ENCODE measurements around the gene SOAT2. TPM values are rescaled to one million over a fixed set of nuclear protein-coding genes. Genes with fewer than 3 reads are reported as not detected.

SOAT2 gene
- total RNA-seq, 1 donor from 2014 or later = not detected

GRCh38 chr12:53115891-53116648 is 12.8 kb downstream of the SOAT2 start:
- H3K4me2 ChIP-seq = no peak overlapping the region
- Mint-ChIP-seq H3K27ac (no peak overlapping the region), H3K4me3 (no peak overlapping the region), H3K9me3 (no peaks in the 10 kb centered on the region), H3K27me3 (ENCODE audit: insufficient read depth, low read depth) (peaks cover 14% of the 10 kb centered on the region), H3K36me3 (no peaks in the 10 kb centered on the region), H3K4me1 (peaks cover 5% of the 10 kb centered on the region)
- TF ChIP-seq, protein P1, sequence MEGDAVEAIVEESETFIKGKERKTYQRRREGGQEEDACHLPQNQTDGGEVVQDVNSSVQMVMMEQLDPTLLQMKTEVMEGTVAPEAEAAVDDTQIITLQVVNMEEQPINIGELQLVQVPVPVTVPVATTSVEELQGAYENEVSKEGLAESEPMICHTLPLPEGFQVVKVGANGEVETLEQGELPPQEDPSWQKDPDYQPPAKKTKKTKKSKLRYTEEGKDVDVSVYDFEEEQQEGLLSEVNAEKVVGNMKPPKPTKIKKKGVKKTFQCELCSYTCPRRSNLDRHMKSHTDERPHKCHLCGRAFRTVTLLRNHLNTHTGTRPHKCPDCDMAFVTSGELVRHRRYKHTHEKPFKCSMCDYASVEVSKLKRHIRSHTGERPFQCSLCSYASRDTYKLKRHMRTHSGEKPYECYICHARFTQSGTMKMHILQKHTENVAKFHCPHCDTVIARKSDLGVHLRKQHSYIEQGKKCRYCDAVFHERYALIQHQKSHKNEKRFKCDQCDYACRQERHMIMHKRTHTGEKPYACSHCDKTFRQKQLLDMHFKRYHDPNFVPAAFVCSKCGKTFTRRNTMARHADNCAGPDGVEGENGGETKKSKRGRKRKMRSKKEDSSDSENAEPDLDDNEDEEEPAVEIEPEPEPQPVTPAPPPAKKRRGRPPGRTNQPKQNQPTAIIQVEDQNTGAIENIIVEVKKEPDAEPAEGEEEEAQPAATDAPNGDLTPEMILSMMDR (IDR thresholded peaks at IDR 0.05) = no peak
- TF ChIP-seq EZH2phosphoT487 (IDR thresholded peaks at IDR 0.05) (no peak), EZH2 (IDR thresholded peaks at IDR 0.05) (no peak)
- H3K27ac ChIP-seq = no peak overlapping the region
- no peaks in the 10 kb centered on the region for H3K36me3 ChIP-seq
- no peak overlapping the region for H3K9ac ChIP-seq
- no peaks in the 10 kb centered on the region for H3K9me3 ChIP-seq (ENCODE audit: low read depth)
- H3K27me3 ChIP-seq = no peaks in the 10 kb centered on the region
- H3K4me3 ChIP-seq = no peak overlapping the region
- peaks cover 11% of the 10 kb centered on the region for H3K4me1 ChIP-seq
- no peaks in the 10 kb centered on the region for H4K20me1 ChIP-seq (ENCODE audit: low read depth)
- H3K79me2 ChIP-seq (ENCODE audit: low read depth) = no peaks in the 10 kb centered on the region
- peaks cover 17% of the 10 kb centered on the region for H3F3A ChIP-seq (ENCODE audit: low read depth)
- DNase-seq (ENCODE audit: low spot score) = no peak
- no peak overlapping the region for H2AFZ ChIP-seq (replicated peaks)

- H3K36me3 Mint-ChIP-seq = no peaks in the 10 kb centered on the region
- H2AFZ ChIP-seq (replicated peaks) = no peak overlapping the region
- no peaks in the 10 kb centered on the region for H3K79me2 ChIP-seq (ENCODE audit: low read depth)
- H3K4me3 Mint-ChIP-seq = no peak overlapping the region
- no peaks in the 10 kb centered on the region for H4K20me1 ChIP-seq (ENCODE audit: low read depth)
- H3K9me3 ChIP-seq (ENCODE audit: low read depth) = no peaks in the 10 kb centered on the region
- H3K4me2 ChIP-seq = no peak overlapping the region
- no peak overlapping the region for H3K27ac Mint-ChIP-seq
- DNase-seq (ENCODE audit: low spot score) = no peak
- H3F3A ChIP-seq (ENCODE audit: low read depth) = peaks cover 10% of the 10 kb centered on the region
- peaks cover 2% of the 10 kb centered on the region for H3K9me3 Mint-ChIP-seq
- H3K4me1 ChIP-seq = peaks cover 5% of the 10 kb centered on the region
- no peak overlapping the region for H3K9ac ChIP-seq
- H3K36me3 ChIP-seq = no peaks in the 10 kb centered on the region
- no peak overlapping the region for H3K4me3 ChIP-seq
- H3K4me1 Mint-ChIP-seq = peaks cover 9% of the 10 kb centered on the region
- peaks cover under 1% of the 10 kb centered on the region for H3K27me3 ChIP-seq
- H3K27ac ChIP-seq = no peak overlapping the region
- H3K27me3 Mint-ChIP-seq (ENCODE audit: insufficient read depth, low read depth) = peaks cover 21% of the 10 kb centered on the region
- TF ChIP-seq EZH2phosphoT487 (IDR thresholded peaks at IDR 0.05) = no peak
- TF ChIP-seq EZH2 (IDR thresholded peaks at IDR 0.05) = no peak
- TF ChIP-seq, protein P1 (IDR thresholded peaks at IDR 0.05) = no peak
Measured at GRCh38 chr12:53118751-53119300, 15.5 kb downstream of the SOAT2 start.

DNA sequence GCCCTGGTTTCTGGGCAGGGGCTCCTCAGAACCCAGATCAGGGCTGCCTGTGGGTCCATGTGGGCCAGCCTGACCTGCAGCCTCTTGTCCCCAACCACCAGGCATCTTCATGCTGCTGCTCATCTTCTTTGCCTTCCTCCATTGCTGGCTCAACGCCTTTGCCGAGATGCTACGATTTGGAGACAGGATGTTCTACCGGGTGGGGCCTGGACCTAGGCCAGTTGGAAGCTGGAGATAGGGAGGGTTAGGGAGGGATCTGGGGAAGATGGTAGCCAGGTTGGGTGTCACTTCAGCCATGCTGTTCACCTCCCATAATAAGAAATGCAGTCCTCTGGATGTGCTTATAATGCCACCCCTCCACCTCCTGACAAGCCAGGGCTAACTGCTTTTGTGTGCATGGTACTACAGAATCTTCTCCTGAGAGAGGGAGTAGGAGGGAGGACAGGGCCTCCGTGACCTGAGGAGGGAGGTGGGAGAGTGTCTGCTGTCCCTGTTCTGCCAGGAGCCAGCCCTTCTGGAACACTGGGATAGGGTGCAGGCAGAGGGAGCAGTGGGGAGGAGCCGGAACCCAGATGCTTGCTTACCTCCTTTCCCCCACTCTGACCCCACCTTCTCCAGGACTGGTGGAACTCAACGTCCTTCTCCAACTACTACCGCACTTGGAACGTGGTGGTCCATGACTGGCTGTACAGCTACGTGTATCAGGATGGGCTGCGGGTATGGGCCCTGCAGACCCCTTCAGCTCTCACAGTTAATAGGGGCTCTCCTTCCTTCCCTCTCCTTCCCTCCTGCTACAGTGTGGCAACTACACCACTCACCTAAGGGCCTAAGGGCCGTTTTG is 17.6 kb downstream of the SOAT2 start:
- H3K4me3 Mint-ChIP-seq = no peak overlapping the region
- Histone ChIP-seq H3K36me3 (no peaks in the 10 kb centered on the region), H3K4me2 (no peak overlapping the region), H3K4me1 (no peaks in the 10 kb centered on the region), H3K27ac (no peak overlapping the region), H3K4me3 (no peak overlapping the region), H3F3A (ENCODE audit: low read depth) (no peaks in the 10 kb centered on the region), H3K9ac (no peak overlapping the region), H2AFZ (replicated peaks) (no peak overlapping the region), H3K9me3 (ENCODE audit: low read depth) (no peaks in the 10 kb centered on the region), H4K20me1 (ENCODE audit: low read depth) (no peaks in the 10 kb centered on the region), H3K27me3 (peaks cover 13% of the 10 kb centered on the region), H3K79me2 (ENCODE audit: low read depth) (no peaks in the 10 kb centered on the region)
- H3K27ac Mint-ChIP-seq = no peak overlapping the region
- H3K9me3 Mint-ChIP-seq = peaks cover 8% of the 10 kb centered on the region
- H3K4me1 Mint-ChIP-seq = peaks cover 11% of the 10 kb centered on the region
- peaks cover 18% of the 10 kb centered on the region for H3K27me3 Mint-ChIP-seq (ENCODE audit: insufficient read depth, low read depth)
- H3K36me3 Mint-ChIP-seq = peaks cover 5% of the 10 kb centered on the region
- DNase-seq (ENCODE audit: low spot score) = no peak
- TF ChIP-seq EZH2phosphoT487 (IDR thresholded peaks at IDR 0.05) = no peak
- no peak for TF ChIP-seq EZH2 (IDR thresholded peaks at IDR 0.05)
- TF ChIP-seq, protein P1 (IDR thresholded peaks at IDR 0.05) = no peak
